Measurements from ENCODE around the gene PHF21B. TPM values are rescaled to one million over a fixed set of nuclear protein-coding genes. Genes with fewer than 3 reads are reported as not detected.
"Not testable (repeated sequence)": the region's sequence is repeated elsewhere in the genome, so short reads cannot be mapped to it uniquely, and the experiment has no call there.

PHF21B gene
- total RNA-seq, 1 donor from 2014 or later = 0.67 TPM

GRCh38 chr22:44926491-44927415 is 83.1 kb downstream of the PHF21B start:
- intact Hi-C loops (cut with DNase I) = no loop called here
- no peak for DNase-seq (ENCODE audit: low spot score)

GRCh38 chr22:44926124-44926475 is 83.7 kb downstream of the PHF21B start:
- DNase-seq (ENCODE audit: low spot score) = no peak

GRCh38 chr22:44925465-44926123 is 84.2 kb downstream of the PHF21B start:
- intact Hi-C loops (cut with DNase I) = no loop called here
- no peak for DNase-seq (ENCODE audit: low spot score)

More at GRCh38 chr22:44926124-44926475, 83.7 kb downstream of the PHF21B start:
- intact Hi-C loops (cut with DNase I) = no loop called here

GRCh38 chr22:44924710-44925109 is 85.1 kb downstream of the PHF21B start:
- intact Hi-C loops (cut with DNase I) = no loop called here

GRCh38 chr22:44924098-44924497 is 85.7 kb downstream of the PHF21B start:
- no peak for DNase-seq (ENCODE audit: low spot score)
- intact Hi-C loops (cut with DNase I) = no loop called here

More at GRCh38 chr22:44924710-44925109, 85.1 kb downstream of the PHF21B start:
- no peak for DNase-seq (ENCODE audit: low spot score)

- intact Hi-C loops (cut with DNase I) = not testable (repeated sequence)
- DNase-seq (ENCODE audit: low spot score) = peak; percentile 26
Observed at GRCh38 chr22:44921766-44922165, 88.0 kb downstream of the PHF21B start.

GRCh38 chr22:44920183-44920582 is 89.6 kb downstream of the PHF21B start:
- peak; percentile 73 for DNase-seq (ENCODE audit: low spot score)
- intact Hi-C loops (cut with DNase I) = no loop called here

GRCh38 chr22:44919691-44920090 is 90.1 kb downstream of the PHF21B start:
- intact Hi-C loops (cut with DNase I) = no loop called here
- peak; percentile 44 for DNase-seq (ENCODE audit: low spot score)

- peak; percentile 20 for DNase-seq (ENCODE audit: low spot score)
- intact Hi-C loops (cut with DNase I) = no loop called here
Observed at GRCh38 chr22:44918925-44919392, 90.8 kb downstream of the PHF21B start.

- intact Hi-C loops (cut with DNase I) = no loop called here
- DNase-seq (ENCODE audit: low spot score) = peak; percentile 61
Observed at GRCh38 chr22:44918166-44918924, 91.5 kb downstream of the PHF21B start.

GRCh38 chr22:44917372-44918165 is 92.2 kb downstream of the PHF21B start:
- intact Hi-C loops (cut with DNase I) = no loop called here
- peak; percentile 60 for DNase-seq (ENCODE audit: low spot score)

- intact Hi-C loops (cut with DNase I) = no loop called here
- peak; percentile 72 for DNase-seq (ENCODE audit: low spot score)
Observed at GRCh38 chr22:44916281-44917231, 93.2 kb downstream of the PHF21B start.

- intact Hi-C loops (cut with DNase I) = no loop called here
- peak; percentile 43 for DNase-seq (ENCODE audit: low spot score)
Observed at GRCh38 chr22:44915441-44915840, 94.4 kb downstream of the PHF21B start.

GRCh38 chr22:44914026-44914721 is 95.6 kb downstream of the PHF21B start:
- intact Hi-C loops (cut with DNase I) = no loop called here
- peak; percentile 57 for DNase-seq (ENCODE audit: low spot score)

- intact Hi-C loops (cut with DNase I) = no loop called here
- peak; percentile 49 for DNase-seq (ENCODE audit: low spot score)
Observed at GRCh38 chr22:44913198-44913983, 96.4 kb downstream of the PHF21B start.

GRCh38 chr22:44909241-44909640 is 100.6 kb downstream of the PHF21B start:
- DNase-seq (ENCODE audit: low spot score) = no peak
- intact Hi-C loops (cut with DNase I) = no loop called here

All from cardiac septum (tissue), 1 donor.